H9 (cell line): Measurements from ENCODE around the gene NFATC1. TPM values are rescaled to one million over a fixed set of nuclear protein-coding genes. Genes with fewer than 3 reads are reported as not detected.

Source experiments
- DNase-seq: peaks from one replicate; pipeline ENCODE4 v3.0.0-alpha.2; 2017
- H2AFZ ChIP-seq: one replicate; pipeline ENCODE4 v1.6.1; 2013; ENCODE audit warnings: mild to moderate bottlenecking, low read length, control low read depth, moderate library complexity
- H2AK5ac ChIP-seq: 2 replicates; pipeline ENCODE4 v1.6.1; 2013; ENCODE audit warnings: low read length, control low read depth, mixed read lengths; ENCODE audit not compliant: insufficient read length
- H2BK120ac ChIP-seq: one replicate; pipeline ENCODE4 v1.6.1; 2013; ENCODE audit warnings: low read depth, mild to moderate bottlenecking, low read length, control low read depth, inconsistent platforms; ENCODE audit not compliant: poor library complexity, severe bottlenecking
- H2BK12ac ChIP-seq: 2 replicates; pipeline ENCODE4 v1.6.1; 2013; ENCODE audit warnings: low read length, control low read depth, mixed read lengths, low read depth; ENCODE audit not compliant: insufficient read length
- H2BK15ac ChIP-seq: 2 replicates; pipeline ENCODE4 v1.6.1; 2013; ENCODE audit warnings: low read depth, low read length, control low read depth
- H2BK20ac ChIP-seq: one replicate; pipeline ENCODE4 v1.6.1; 2013; ENCODE audit warnings: low read depth, mild to moderate bottlenecking, low read length, control low read depth, inconsistent platforms; ENCODE audit not compliant: poor library complexity, severe bottlenecking
- H2BK5ac ChIP-seq: 2 replicates; pipeline ENCODE4 v1.6.1; 2013; ENCODE audit warnings: low read length, control low read depth, mixed read lengths; ENCODE audit not compliant: insufficient read length
- H3K14ac ChIP-seq: 2 replicates; pipeline ENCODE4 v1.6.1; 2013; ENCODE audit warnings: low read length, control low read depth; ENCODE audit not compliant: insufficient read depth
- H3K18ac ChIP-seq: 2 replicates; pipeline ENCODE4 v1.6.1; 2013; ENCODE audit warnings: low read depth, mild to moderate bottlenecking, mixed read lengths, low read length, control low read depth; ENCODE audit not compliant: insufficient read length
- H3K23ac ChIP-seq: 2 replicates; pipeline ENCODE4 v1.6.1; 2013; ENCODE audit warnings: low read length, control low read depth, mixed read lengths, low read depth; ENCODE audit not compliant: insufficient read length
- H3K23me2 ChIP-seq: 2 replicates; pipeline ENCODE4 v1.6.1; 2013; ENCODE audit warnings: low read depth, mild to moderate bottlenecking, mixed read lengths, low read length, control low read depth; ENCODE audit not compliant: insufficient read length, poor library complexity, severe bottlenecking
- H3K27ac ChIP-seq: 2 replicates; pipeline ENCODE4 v1.5.1; 2013; ENCODE audit warnings: low read length, control low read depth, mixed read lengths, low read depth; ENCODE audit not compliant: insufficient read length
- H3K27me3 ChIP-seq: 2 replicates; pipeline ENCODE4 v1.6.1; 2013; ENCODE audit warnings: low read length, control low read depth, inconsistent platforms; ENCODE audit not compliant: insufficient read depth
- H3K4ac ChIP-seq: 2 replicates; pipeline ENCODE4 v1.6.1; 2013; ENCODE audit warnings: low read depth, mild to moderate bottlenecking, control low read depth, inconsistent platforms, low read length, moderate library complexity
- H3K4me1 ChIP-seq: 2 replicates; pipeline ENCODE4 v1.6.1; 2013; ENCODE audit warnings: low read length, control low read depth, inconsistent platforms; ENCODE audit not compliant: insufficient read depth
- H3K4me2 ChIP-seq: 2 replicates; pipeline ENCODE4 v1.6.1; 2013; ENCODE audit warnings: low read length, control low read depth, mixed read lengths; ENCODE audit not compliant: insufficient read length, insufficient read depth
- H3K56ac ChIP-seq: 2 replicates; pipeline ENCODE4 v1.6.1; 2013; ENCODE audit warnings: low read depth, mild to moderate bottlenecking, mixed read lengths, low read length, control low read depth; ENCODE audit not compliant: insufficient read length
- H3K79me1 ChIP-seq: 2 replicates; pipeline ENCODE4 v1.6.1; 2013; ENCODE audit warnings: low read depth, mild to moderate bottlenecking, moderate library complexity, low read length, control low read depth, inconsistent platforms; ENCODE audit not compliant: insufficient read depth, poor library complexity, severe bottlenecking
- H3K79me2 ChIP-seq: 2 replicates; pipeline ENCODE4 v1.6.1; 2013; ENCODE audit warnings: low read length, control low read depth, inconsistent platforms; ENCODE audit not compliant: insufficient read depth
- H3K9ac ChIP-seq: 2 replicates; pipeline ENCODE4 v1.6.1; 2013; ENCODE audit warnings: low read length, control low read depth, mixed read lengths; ENCODE audit not compliant: insufficient read length; ENCODE audit errors: extremely low read depth
- H3K9me3 ChIP-seq: one replicate; pipeline ENCODE4 v1.6.1; 2013; ENCODE audit warnings: low read depth, low read length, inconsistent platforms; ENCODE audit not compliant: control insufficient read depth
- H3T11ph ChIP-seq: one replicate; pipeline ENCODE4 v1.6.1; 2013; ENCODE audit warnings: mild to moderate bottlenecking, low read length, control low read depth, inconsistent platforms
- H4K20me1 ChIP-seq: one replicate; pipeline ENCODE4 v1.6.1; 2013; ENCODE audit not compliant: control insufficient read depth, insufficient read length, insufficient read depth
- H4K5ac ChIP-seq: 2 replicates; pipeline ENCODE4 v1.6.1; 2013; ENCODE audit warnings: low read depth, mild to moderate bottlenecking, mixed read lengths, low read length, control low read depth; ENCODE audit not compliant: insufficient read length
- H4K8ac ChIP-seq: replicated peaks from 2 replicates; pipeline ENCODE4 v1.6.1; 2013; ENCODE audit warnings: low read length, control low read depth, mixed read lengths, low read depth; ENCODE audit not compliant: insufficient read length
- H4K91ac ChIP-seq: 2 replicates; pipeline ENCODE4 v1.6.1; 2013; ENCODE audit warnings: low read depth, mild to moderate bottlenecking, moderate library complexity, mixed read lengths, low read length, control low read depth; ENCODE audit not compliant: insufficient read length
- H3K27ac Mint-ChIP-seq, 3 experiments: 2 replicates in 2 of 3; 3 replicates in 1 of 3; pipeline ENCODE4 v1.8.0; 2020 to 2021; ENCODE audit warnings: mixed read lengths in 3 of 3, mild to moderate bottlenecking in 1 of 3, moderate library complexity in 1 of 3
- H3K27me3 Mint-ChIP-seq: 2 replicates; pipeline ENCODE4 v1.8.0; 2021; ENCODE audit warnings: low read depth, mild to moderate bottlenecking, moderate library complexity, mixed read lengths
- H3K36me3 Mint-ChIP-seq, 3 experiments: 2 replicates in 2 of 3; 3 replicates in 1 of 3; pipeline ENCODE4 v1.8.0; 2020 to 2021; ENCODE audit warnings: low read depth in 3 of 3, mixed read lengths in 3 of 3; ENCODE audit not compliant: insufficient read depth in 1 of 3
- H3K4me1 Mint-ChIP-seq, 2 experiments: 2 replicates each; pipeline ENCODE4 v1.8.0; 2020; ENCODE audit warnings: mixed read lengths in 2 of 2
- H3K4me3 Mint-ChIP-seq, 2 experiments: 2 replicates in 1 of 2; 3 replicates in 1 of 2; pipeline ENCODE4 v1.8.0; 2020 to 2021; ENCODE audit warnings: mild to moderate bottlenecking in 2 of 2, mixed read lengths in 2 of 2, moderate library complexity in 1 of 2
- H3K9me3 Mint-ChIP-seq, 2 experiments: 2 replicates in 1 of 2; 3 replicates in 1 of 2; pipeline ENCODE4 v1.8.0; 2020; ENCODE audit warnings: mild to moderate bottlenecking in 2 of 2, mixed read lengths in 2 of 2, moderate library complexity in 1 of 2
- CTCF ChIP-seq: fragments of 200-600 bp; sonication (generic); conservative IDR thresholded peaks from 3 replicates; pipeline ENCODE4 v1.8.0; 2021; ENCODE audit warnings: antibody characterized with exemption, mild to moderate bottlenecking
- WGBS: extraction: QIAGEN DNeasy Blood & Tissue Kit; methylation state at CpG from one replicate; pipeline ENCODE4 v1.1.7; 2013; ENCODE audit warnings: missing lambda C conversion rate, low lambda C conversion rate, mixed read lengths; ENCODE audit not compliant: insufficient read length; ENCODE audit errors: extremely low coverage; 5-methylcytosine and 5-hydroxymethylcytosine counted together
- total RNA-seq: library from RNA; stranded (reverse); gene quantifications from 2 replicates; pipeline ENCODE4 v1.2.1, GENCODE V29; 2021

NFATC1 gene
- total RNA-seq, 1 experiment from 2014 or later: 5.5 TPM

GRCh38 chr18:79442508-79443221, 46.9 kb downstream of the NFATC1 start:
- H3K23ac ChIP-seq: no peak overlapping the region
- no peak overlapping the region for H3K4me3 Mint-ChIP-seq
- H3K9ac ChIP-seq: no peak overlapping the region
- no peaks in the 10 kb centered on the region for H3K27me3 Mint-ChIP-seq
- H3K14ac ChIP-seq: no peak overlapping the region
- peaks cover 9 to 15% of the 10 kb centered on the region in 2 experiments for H3K4me1 Mint-ChIP-seq
- H3K56ac ChIP-seq: no peak overlapping the region
- no peak overlapping the region for H2AK5ac ChIP-seq
- no peak overlapping the region for H2BK120ac ChIP-seq
- peaks cover 2% of the 10 kb centered on the region for H4K20me1 ChIP-seq
- no peak overlapping the region for H3K18ac ChIP-seq
- no peaks in the 10 kb centered on the region for H3K9me3 ChIP-seq
- H4K5ac ChIP-seq: no peak overlapping the region
- H3K23me2 ChIP-seq: no peaks in the 10 kb centered on the region
- H4K8ac ChIP-seq: no peak overlapping the region
- no CpG with 5 or more reads among the region's 29 CpGs for WGBS
- no peak overlapping the region for H3K27ac ChIP-seq
- H2BK5ac ChIP-seq: no peak overlapping the region
- H3K27me3 ChIP-seq: no peaks in the 10 kb centered on the region
- H3K27ac Mint-ChIP-seq: peak overlapping the region in 1 of 3 experiments; percentile 16; a peak in 2 of 7 replicates
- H2BK12ac ChIP-seq: no peak overlapping the region
- no peaks in the 10 kb centered on the region for H3K4me1 ChIP-seq
- no peaks in the 10 kb centered on the region for H3K36me3 Mint-ChIP-seq
- H4K91ac ChIP-seq: no peak overlapping the region
- H3K9me3 Mint-ChIP-seq: no peaks in the 10 kb centered on the region
- H3K4me2 ChIP-seq: no peak overlapping the region
- H2BK20ac ChIP-seq: no peak overlapping the region
- H2BK15ac ChIP-seq: no peak overlapping the region
- no peak for TF ChIP-seq CTCF
- no peak overlapping the region for H2AFZ ChIP-seq
- no peak overlapping the region for H3K4ac ChIP-seq
- DNase-seq: no peak
- H3K79me1 ChIP-seq: no peaks in the 10 kb centered on the region
- no peak overlapping the region for H3T11ph ChIP-seq
- H3K79me2 ChIP-seq: no peaks in the 10 kb centered on the region
